ENCODE measurements around the gene COL25A1.

DNA sequence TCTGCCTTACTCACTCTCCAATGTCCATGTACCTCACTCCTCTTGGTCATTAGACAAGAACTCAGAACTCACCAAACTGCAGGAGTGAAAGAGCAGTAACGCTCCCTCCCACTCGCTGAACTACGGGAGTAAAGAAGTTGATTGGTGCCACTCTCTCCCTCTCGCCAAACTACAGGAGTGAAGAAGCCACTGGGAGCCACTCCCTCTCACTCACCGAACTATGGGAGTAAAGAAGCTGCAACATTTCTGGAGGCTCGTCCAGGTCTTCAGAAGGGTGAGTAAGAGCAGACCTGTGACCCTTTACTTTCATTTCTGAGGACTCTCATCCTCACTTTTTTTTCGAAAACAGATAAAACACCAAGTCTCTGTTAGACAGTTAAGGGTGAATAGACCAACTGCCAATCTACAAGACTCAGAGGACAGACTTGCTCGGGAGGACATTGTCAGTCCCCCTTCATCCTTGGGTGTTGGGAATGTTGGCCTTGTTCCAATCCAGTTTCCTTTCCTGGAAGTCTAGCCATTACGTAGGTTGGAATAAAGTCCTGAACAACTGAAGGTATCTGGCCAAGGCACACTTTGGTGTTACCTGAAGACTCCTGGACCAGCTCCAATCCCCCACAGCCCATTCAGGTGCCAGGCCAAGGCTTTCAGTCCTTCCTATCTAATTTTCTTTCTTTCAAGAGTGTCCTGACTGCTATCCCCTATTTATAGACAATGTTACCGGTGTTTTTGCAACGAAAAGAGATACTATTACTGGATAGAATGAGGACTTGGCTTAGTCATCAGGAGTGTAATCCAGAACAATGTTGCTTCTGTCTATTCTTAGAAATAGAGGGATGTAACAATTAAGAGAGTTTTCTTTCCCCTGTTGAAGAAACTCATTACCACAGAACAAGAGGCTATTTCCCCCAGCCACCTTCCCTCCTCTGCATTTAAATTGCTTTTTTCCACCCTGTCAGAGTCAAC is 11.0 kb upstream of the COL25A1 start:
- TF ChIP-seq, protein P1, sequence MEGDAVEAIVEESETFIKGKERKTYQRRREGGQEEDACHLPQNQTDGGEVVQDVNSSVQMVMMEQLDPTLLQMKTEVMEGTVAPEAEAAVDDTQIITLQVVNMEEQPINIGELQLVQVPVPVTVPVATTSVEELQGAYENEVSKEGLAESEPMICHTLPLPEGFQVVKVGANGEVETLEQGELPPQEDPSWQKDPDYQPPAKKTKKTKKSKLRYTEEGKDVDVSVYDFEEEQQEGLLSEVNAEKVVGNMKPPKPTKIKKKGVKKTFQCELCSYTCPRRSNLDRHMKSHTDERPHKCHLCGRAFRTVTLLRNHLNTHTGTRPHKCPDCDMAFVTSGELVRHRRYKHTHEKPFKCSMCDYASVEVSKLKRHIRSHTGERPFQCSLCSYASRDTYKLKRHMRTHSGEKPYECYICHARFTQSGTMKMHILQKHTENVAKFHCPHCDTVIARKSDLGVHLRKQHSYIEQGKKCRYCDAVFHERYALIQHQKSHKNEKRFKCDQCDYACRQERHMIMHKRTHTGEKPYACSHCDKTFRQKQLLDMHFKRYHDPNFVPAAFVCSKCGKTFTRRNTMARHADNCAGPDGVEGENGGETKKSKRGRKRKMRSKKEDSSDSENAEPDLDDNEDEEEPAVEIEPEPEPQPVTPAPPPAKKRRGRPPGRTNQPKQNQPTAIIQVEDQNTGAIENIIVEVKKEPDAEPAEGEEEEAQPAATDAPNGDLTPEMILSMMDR (IDR thresholded peaks at IDR 0.05; ENCODE audit: low read depth, low read length): no peak
- no peak for TF ChIP-seq EZH2phosphoT487 (IDR thresholded peaks at IDR 0.05; ENCODE audit: low read depth)
